Endothelial cell of umbilical vein (primary cell): ENCODE results near the gene FBXL3. TPM values are rescaled to one million over a fixed set of nuclear protein-coding genes. Genes with fewer than 3 reads are reported as not detected.

ENCODE experiments used
- BruUV-seq: library from RNA; stranded (reverse); fragments of 400-500 nt; replicated peaks from 2 replicates; lab custom pipeline; 2021; lab: Mats Ljungman, UMichigan
- CTCF ChIA-PET: fragments of 300-600, 350-600 bp; sonication (Branson Sonifier 250); formaldehyde crosslinking; loops from one replicate; lab custom pipeline; 2021; ENCODE audit warnings: antibody characterized with exemption, inconsistent platforms; lab: Charles Lee
- POLR2A ChIA-PET: fragments of 300-600, 350-600 bp; sonication (Branson Sonifier 250); formaldehyde crosslinking; loops from one replicate; lab custom pipeline; 2021; ENCODE audit warnings: antibody characterized with exemption, inconsistent platforms; lab: Charles Lee
- DNase-seq: peaks from one replicate; pipeline ENCODE4 v3.0.0-alpha.2; 2011; ENCODE audit warnings: low read depth, low spot score
- FAIRE-seq: peaks from 2 replicates; lab custom pipeline; 2011; peaks lifted over from hg19 to GRCh38; lab: Jason Lieb, UNC
- H2AFZ ChIP-seq: 2 replicates; pipeline ENCODE4 v1.6.0; 2012; ENCODE audit warnings: low read depth, low read length, control low read depth, inconsistent platforms
- H3K27ac ChIP-seq: 2 replicates; pipeline ENCODE4 v1.5.1; 2011; ENCODE audit warnings: low read depth, mild to moderate bottlenecking, control low read depth, low read length, moderate library complexity; ENCODE audit not compliant: insufficient read depth
- H3K27me3 ChIP-seq, 2 experiments: 2 replicates each; pipeline versions ENCODE4 v1.6.0 to v1.6.1; 2011; ENCODE audit warnings: low read length in 2 of 2, mixed read lengths in 1 of 2; ENCODE audit not compliant: control insufficient read depth in 2 of 2, insufficient read depth in 2 of 2
- H3K36me3 ChIP-seq, 2 experiments: 2 replicates in 1 of 2; 3 replicates in 1 of 2; pipeline ENCODE4 v1.5.1; 2011; ENCODE audit warnings: low read length in 2 of 2, mild to moderate bottlenecking in 1 of 2, moderate library complexity in 1 of 2; ENCODE audit not compliant: control insufficient read depth in 2 of 2, insufficient read depth in 2 of 2; ENCODE audit errors: extremely low read depth in 1 of 2
- H3K4me1 ChIP-seq: 3 replicates; pipeline ENCODE4 v1.5.1; 2011; ENCODE audit warnings: mild to moderate bottlenecking, low read length; ENCODE audit not compliant: control insufficient read depth, insufficient read depth; ENCODE audit errors: extremely low read depth
- H3K4me2 ChIP-seq: 2 replicates; pipeline ENCODE4 v1.6.1; 2011; ENCODE audit warnings: low read length, control low read depth, mixed read lengths; ENCODE audit not compliant: insufficient read depth
- H3K4me3 ChIP-seq, 3 experiments: fragments of 200-600 bp in 1 of 3; sonication (generic), shearing (Covaris generic) in 1 of 3; replicated peaks in 1 of 3; 2 replicates each; pipeline ENCODE4 v1.5.1; 2011 to 2016; ENCODE audit warnings: control low read depth in 3 of 3, low read length in 3 of 3, mild to moderate bottlenecking in 2 of 3, inconsistent platforms in 1 of 3, low read depth in 1 of 3, moderate library complexity in 1 of 3; ENCODE audit not compliant: insufficient read depth in 1 of 3
- H3K79me2 ChIP-seq: 2 replicates; pipeline ENCODE4 v1.6.0; 2012; ENCODE audit warnings: low read length, inconsistent platforms; ENCODE audit not compliant: control insufficient read depth, insufficient read depth
- H3K9ac ChIP-seq: replicated peaks from 2 replicates; pipeline ENCODE3; 2011; ENCODE audit warnings: low read length, control low read depth; ENCODE audit not compliant: insufficient read depth; ENCODE audit errors: extremely low read depth
- H3K9me1 ChIP-seq: replicated peaks from 3 replicates; pipeline ENCODE4 v1.6.0; 2011; ENCODE audit warnings: mild to moderate bottlenecking, low read length; ENCODE audit not compliant: control insufficient read depth, insufficient read depth; ENCODE audit errors: extremely low read depth
- H3K9me3 ChIP-seq: replicated peaks from 2 replicates; pipeline ENCODE4 v1.5.1; 2012; ENCODE audit warnings: low read length, inconsistent platforms; ENCODE audit not compliant: control insufficient read depth, insufficient read depth
- H4K20me1 ChIP-seq: replicated peaks from 2 replicates; pipeline ENCODE3; 2011; ENCODE audit warnings: mild to moderate bottlenecking, low read length; ENCODE audit not compliant: control insufficient read depth, insufficient read depth; ENCODE audit errors: extremely low read depth
- EZH2 ChIP-seq: IDR thresholded peaks from 2 replicates; pipeline ENCODE4 v1.6.1; 2012; ENCODE audit warnings: borderline replicate concordance, low read depth, mild to moderate bottlenecking, moderate library complexity, low read length, inconsistent platforms; ENCODE audit not compliant: severe bottlenecking
- FOS ChIP-seq: IDR thresholded peaks from 2 replicates; pipeline ENCODE4 v1.6.1; 2011; ENCODE audit warnings: mild to moderate bottlenecking, low read length, moderate library complexity, borderline replicate concordance; ENCODE audit not compliant: insufficient read depth
- GATA2 ChIP-seq: IDR thresholded peaks from 2 replicates; pipeline ENCODE4 v1.7.0; 2011; ENCODE audit warnings: low read depth, mild to moderate bottlenecking, moderate library complexity, mixed read lengths, low read length; ENCODE audit not compliant: insufficient read length, insufficient read depth
- JUN ChIP-seq: IDR thresholded peaks from 2 replicates; pipeline ENCODE4 v1.6.1; 2011; ENCODE audit warnings: borderline replicate concordance, low read depth; ENCODE audit not compliant: insufficient read length, insufficient read depth
- MYC ChIP-seq: IDR thresholded peaks from one replicate; pipeline ENCODE4 v1.6.1; 2011; ENCODE audit warnings: mild to moderate bottlenecking, low read depth, low read length
- POLR2A ChIP-seq: IDR thresholded peaks from 2 replicates; pipeline ENCODE4 v1.6.1; 2012; ENCODE audit warnings: low read depth, mild to moderate bottlenecking, control low read depth, low read length
- POLR2AphosphoS5 ChIP-seq: IDR thresholded peaks from 2 replicates; pipeline ENCODE4 v1.6.1; 2012; ENCODE audit warnings: low read depth, mild to moderate bottlenecking, control low read depth, low read length, moderate library complexity; ENCODE audit not compliant: insufficient read depth
- dilution Hi-C: fragments of 300-500 bp; cut with MboI; formaldehyde crosslinking; loops from one replicate; pipeline ENCODE4 v1.15.0; 2019; ENCODE audit warnings: low sequenced_read_pairs; ENCODE audit not compliant: extremely low pct_ligation_motif_present
- intact Hi-C: fragments of 100-400 bp; cut with micrococcal nuclease; formaldehyde crosslinking; loops from one replicate; pipeline ENCODE4 v1.10.0; 2022
- polyA plus RNA-seq, 4 experiments: library from polyadenylated mRNA; depleted of rRNA in 3 of 4; stranded (reverse) in 3 of 4; unstranded in 1 of 4; fragments of >200 nt; gene quantifications; 2 replicates each; pipeline versions ENCODE4 v1.2.1 to v1.2.3, GENCODE V29; 2011 to 2012; ENCODE audit warnings: missing spikeins in 1 of 4
- total RNA-seq: library from RNA; stranded (reverse); gene quantifications from 2 replicates; pipeline ENCODE4 v1.2.3, GENCODE V29; 2021
- TF ChIP-seq, protein P1 (sequence below): IDR thresholded peaks from 2 replicates; pipeline ENCODE4 v1.6.1; 2011; ENCODE audit not compliant: insufficient read depth, insufficient read length
- TF ChIP-seq, protein P2 (sequence below), 2 donors: IDR thresholded peaks; 1 replicate in 1 of 2; 2 replicates in 1 of 2; pipeline ENCODE4 v1.5.1; 2011; ENCODE audit warnings: low read length in 2 of 2, mild to moderate bottlenecking in 2 of 2, moderate library complexity in 2 of 2, control low read depth in 1 of 2, inconsistent platforms in 1 of 2, low read depth in 1 of 2; ENCODE audit not compliant: insufficient read depth in 1 of 2; ENCODE audit errors: extremely low read depth in 1 of 2

FBXL3 gene
- total and polyA plus RNA-seq, 2 donors (not counting 3 experiments of a cell fraction or from before 2014, with no cell fraction given) = 13.0 to 37.8 TPM

DNA sequence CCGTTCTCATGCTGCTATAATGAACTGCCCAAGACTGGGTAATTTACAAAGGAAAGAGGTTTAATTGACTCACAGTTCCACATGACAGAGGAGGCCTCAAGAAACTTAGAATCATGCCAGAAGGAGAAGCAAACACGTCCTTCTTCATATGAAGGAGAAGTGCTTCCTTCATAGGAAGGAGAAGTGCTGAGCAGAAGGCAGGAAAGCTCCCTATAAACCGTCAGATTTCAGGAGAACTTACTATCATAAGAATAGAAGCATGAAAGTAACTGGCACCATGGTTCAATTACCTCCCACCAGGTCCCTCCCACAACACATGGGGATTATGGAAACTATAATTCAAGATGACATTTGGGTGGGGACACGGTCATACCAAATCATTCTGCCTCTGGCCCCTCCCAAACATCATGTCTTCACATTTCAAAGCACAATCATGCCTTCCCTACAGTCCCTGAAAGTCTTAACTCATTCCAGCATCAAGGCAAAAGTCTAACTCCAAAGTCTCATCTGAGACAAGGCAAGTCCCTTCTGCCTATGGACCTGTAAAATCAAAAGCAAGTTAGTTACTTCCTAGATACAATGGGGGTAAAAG lies 68.0 kb downstream of the FBXL3 start:
- Histone ChIP-seq H4K20me1 (no peaks in the 10 kb centered on the region), H3K9me3 (no peaks in the 10 kb centered on the region), H3K36me3 (no peaks in the 10 kb centered on the region), H3K4me2 (no peak overlapping the region), H3K27me3 (no peaks in the 10 kb centered on the region), H3K4me1 (no peaks in the 10 kb centered on the region), H2AFZ (no peak overlapping the region), H3K4me3 (no peak overlapping the region), H3K79me2 (no peaks in the 10 kb centered on the region), H3K9me1 (no peaks in the 10 kb centered on the region), H3K27ac (no peak overlapping the region), H3K9ac (no peak overlapping the region)
- dilution Hi-C loops = no loop called here
- FAIRE-seq (no peak), DNase-seq (no peak)
- TF ChIP-seq JUN = no peak
- no peak for TF ChIP-seq POLR2AphosphoS5
- no peak for TF ChIP-seq GATA2
- TF ChIP-seq, protein P1, sequence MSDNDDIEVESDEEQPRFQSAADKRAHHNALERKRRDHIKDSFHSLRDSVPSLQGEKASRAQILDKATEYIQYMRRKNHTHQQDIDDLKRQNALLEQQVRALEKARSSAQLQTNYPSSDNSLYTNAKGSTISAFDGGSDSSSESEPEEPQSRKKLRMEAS = no peak
- TF ChIP-seq MYC = no peak
- no peak for TF ChIP-seq POLR2A
- TF ChIP-seq EZH2 = no peak
- TF ChIP-seq, protein P2, sequence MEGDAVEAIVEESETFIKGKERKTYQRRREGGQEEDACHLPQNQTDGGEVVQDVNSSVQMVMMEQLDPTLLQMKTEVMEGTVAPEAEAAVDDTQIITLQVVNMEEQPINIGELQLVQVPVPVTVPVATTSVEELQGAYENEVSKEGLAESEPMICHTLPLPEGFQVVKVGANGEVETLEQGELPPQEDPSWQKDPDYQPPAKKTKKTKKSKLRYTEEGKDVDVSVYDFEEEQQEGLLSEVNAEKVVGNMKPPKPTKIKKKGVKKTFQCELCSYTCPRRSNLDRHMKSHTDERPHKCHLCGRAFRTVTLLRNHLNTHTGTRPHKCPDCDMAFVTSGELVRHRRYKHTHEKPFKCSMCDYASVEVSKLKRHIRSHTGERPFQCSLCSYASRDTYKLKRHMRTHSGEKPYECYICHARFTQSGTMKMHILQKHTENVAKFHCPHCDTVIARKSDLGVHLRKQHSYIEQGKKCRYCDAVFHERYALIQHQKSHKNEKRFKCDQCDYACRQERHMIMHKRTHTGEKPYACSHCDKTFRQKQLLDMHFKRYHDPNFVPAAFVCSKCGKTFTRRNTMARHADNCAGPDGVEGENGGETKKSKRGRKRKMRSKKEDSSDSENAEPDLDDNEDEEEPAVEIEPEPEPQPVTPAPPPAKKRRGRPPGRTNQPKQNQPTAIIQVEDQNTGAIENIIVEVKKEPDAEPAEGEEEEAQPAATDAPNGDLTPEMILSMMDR (IDR thresholded peaks at IDR 0.05; ENCODE audit: extremely low read depth in 1 of 2, insufficient read depth in 1 of 2, low read depth in 1 of 2, low read length in 2 of 2) = no peak
- TF ChIP-seq FOS = no peak
- CTCF ChIA-PET = no interaction called here
- BruUV-seq = no TSS peak
- intact Hi-C loops = no loop called here
- POLR2A ChIA-PET = no interaction called here
